Islet precursor cell (in vitro differentiated cells): ENCODE measurements around the gene FANCE.
A peak's percentile ranks its signal among the peaks of the same experiment; 100 is the strongest.

ENCODE experiments used
- DNase-seq: peaks from one replicate; pipeline ENCODE4 v3.0.0-alpha.2; 2018

Gene FANCE

GRCh38 chr6:35468980-35469750 lies 17.0 kb downstream of the FANCE start:
- DNase-seq, result no peak

GRCh38 chr6:35469751-35470662 lies 17.9 kb downstream of the FANCE start:
- peak; percentile 52 for DNase-seq

- DNase-seq, result no peak
Observed at GRCh38 chr6:35470663-35471120, 18.6 kb downstream of the FANCE start.

- DNase-seq, result peak; percentile 51
Observed at GRCh38 chr6:35471836-35472345, 19.8 kb downstream of the FANCE start.

- DNase-seq, result no peak
Observed at GRCh38 chr6:35473075-35473849, 21.1 kb downstream of the FANCE start.

- peak; percentile 52 for DNase-seq
Observed at GRCh38 chr6:35473850-35474130, 21.7 kb downstream of the FANCE start.

GRCh38 chr6:35474131-35474941 lies 22.2 kb downstream of the FANCE start:
- DNase-seq, result no peak

- no peak for DNase-seq
Observed at GRCh38 chr6:35474942-35475570, 22.9 kb downstream of the FANCE start.

- DNase-seq, result no peak
Observed at GRCh38 chr6:35475573-35475972, 23.4 kb downstream of the FANCE start.

- no peak for DNase-seq
Observed at GRCh38 chr6:35476004-35476403, 23.9 kb downstream of the FANCE start.

- no peak for DNase-seq
Observed at GRCh38 chr6:35477028-35477427, 24.9 kb downstream of the FANCE start.

- DNase-seq, result no peak
Observed at GRCh38 chr6:35477551-35478179, 25.5 kb downstream of the FANCE start.

GRCh38 chr6:35478259-35478658 lies 26.1 kb downstream of the FANCE start:
- no peak for DNase-seq

GRCh38 chr6:35480176-35480575 lies 28.0 kb downstream of the FANCE start:
- no peak for DNase-seq

GRCh38 chr6:35481226-35481625 lies 29.1 kb downstream of the FANCE start:
- no peak for DNase-seq

GRCh38 chr6:35483062-35483461 lies 30.9 kb downstream of the FANCE start:
- DNase-seq, result no peak

- DNase-seq, result no peak
Observed at GRCh38 chr6:35483490-35483889, 31.4 kb downstream of the FANCE start.

- no peak for DNase-seq
Observed at GRCh38 chr6:35483893-35484645, 31.9 kb downstream of the FANCE start.

- peak; percentile 83 for DNase-seq
Observed at GRCh38 chr6:35484921-35485392, 32.8 kb downstream of the FANCE start.

- peak; percentile 91 for DNase-seq
Observed at GRCh38 chr6:35485402-35485877, 33.3 kb downstream of the FANCE start.
